Measurements from ENCODE around the gene PHF2.

DNA sequence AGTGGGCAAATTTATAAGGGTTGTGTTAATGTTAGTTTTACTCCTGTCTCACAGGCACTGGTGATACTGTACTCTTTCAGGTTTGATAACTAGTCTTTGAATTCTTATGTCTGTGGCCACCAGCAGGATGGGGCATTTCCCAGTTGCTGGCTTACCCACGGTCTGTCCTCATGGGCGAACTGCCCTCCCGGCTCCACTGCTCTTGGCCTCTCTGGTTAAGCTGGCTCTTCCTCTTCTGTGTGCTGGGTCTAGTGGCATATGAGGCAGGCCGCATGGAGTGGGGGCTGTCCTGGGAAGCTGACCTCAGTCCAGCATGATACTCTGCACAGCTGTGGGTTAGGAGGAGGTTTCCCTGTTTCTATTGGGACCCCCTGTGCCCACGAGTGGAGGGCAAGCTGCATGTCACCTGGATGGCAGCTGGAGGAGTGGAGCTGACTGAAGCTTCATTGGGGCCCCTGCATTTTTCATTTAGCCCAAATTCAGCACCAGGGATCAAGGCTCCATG, 19.5 kb downstream of the PHF2 start:
- TF ChIP-seq, protein P1, sequence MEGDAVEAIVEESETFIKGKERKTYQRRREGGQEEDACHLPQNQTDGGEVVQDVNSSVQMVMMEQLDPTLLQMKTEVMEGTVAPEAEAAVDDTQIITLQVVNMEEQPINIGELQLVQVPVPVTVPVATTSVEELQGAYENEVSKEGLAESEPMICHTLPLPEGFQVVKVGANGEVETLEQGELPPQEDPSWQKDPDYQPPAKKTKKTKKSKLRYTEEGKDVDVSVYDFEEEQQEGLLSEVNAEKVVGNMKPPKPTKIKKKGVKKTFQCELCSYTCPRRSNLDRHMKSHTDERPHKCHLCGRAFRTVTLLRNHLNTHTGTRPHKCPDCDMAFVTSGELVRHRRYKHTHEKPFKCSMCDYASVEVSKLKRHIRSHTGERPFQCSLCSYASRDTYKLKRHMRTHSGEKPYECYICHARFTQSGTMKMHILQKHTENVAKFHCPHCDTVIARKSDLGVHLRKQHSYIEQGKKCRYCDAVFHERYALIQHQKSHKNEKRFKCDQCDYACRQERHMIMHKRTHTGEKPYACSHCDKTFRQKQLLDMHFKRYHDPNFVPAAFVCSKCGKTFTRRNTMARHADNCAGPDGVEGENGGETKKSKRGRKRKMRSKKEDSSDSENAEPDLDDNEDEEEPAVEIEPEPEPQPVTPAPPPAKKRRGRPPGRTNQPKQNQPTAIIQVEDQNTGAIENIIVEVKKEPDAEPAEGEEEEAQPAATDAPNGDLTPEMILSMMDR (IDR thresholded peaks at IDR 0.05; ENCODE audit: insufficient read depth, low read length, poor library complexity, severe bottlenecking), result no peak
- TF ChIP-seq EZH2phosphoT487 (conservative IDR thresholded peaks at IDR 0.05; ENCODE audit: low read length), result no peak

All from SU-DHL-6 (cell line).